Measurements from ENCODE around the gene NEU1.
"Not testable (repeated sequence)": the region's sequence is repeated elsewhere in the genome, so short reads cannot be mapped to it uniquely, and the experiment has no call there.

Gene NEU1

DNA sequence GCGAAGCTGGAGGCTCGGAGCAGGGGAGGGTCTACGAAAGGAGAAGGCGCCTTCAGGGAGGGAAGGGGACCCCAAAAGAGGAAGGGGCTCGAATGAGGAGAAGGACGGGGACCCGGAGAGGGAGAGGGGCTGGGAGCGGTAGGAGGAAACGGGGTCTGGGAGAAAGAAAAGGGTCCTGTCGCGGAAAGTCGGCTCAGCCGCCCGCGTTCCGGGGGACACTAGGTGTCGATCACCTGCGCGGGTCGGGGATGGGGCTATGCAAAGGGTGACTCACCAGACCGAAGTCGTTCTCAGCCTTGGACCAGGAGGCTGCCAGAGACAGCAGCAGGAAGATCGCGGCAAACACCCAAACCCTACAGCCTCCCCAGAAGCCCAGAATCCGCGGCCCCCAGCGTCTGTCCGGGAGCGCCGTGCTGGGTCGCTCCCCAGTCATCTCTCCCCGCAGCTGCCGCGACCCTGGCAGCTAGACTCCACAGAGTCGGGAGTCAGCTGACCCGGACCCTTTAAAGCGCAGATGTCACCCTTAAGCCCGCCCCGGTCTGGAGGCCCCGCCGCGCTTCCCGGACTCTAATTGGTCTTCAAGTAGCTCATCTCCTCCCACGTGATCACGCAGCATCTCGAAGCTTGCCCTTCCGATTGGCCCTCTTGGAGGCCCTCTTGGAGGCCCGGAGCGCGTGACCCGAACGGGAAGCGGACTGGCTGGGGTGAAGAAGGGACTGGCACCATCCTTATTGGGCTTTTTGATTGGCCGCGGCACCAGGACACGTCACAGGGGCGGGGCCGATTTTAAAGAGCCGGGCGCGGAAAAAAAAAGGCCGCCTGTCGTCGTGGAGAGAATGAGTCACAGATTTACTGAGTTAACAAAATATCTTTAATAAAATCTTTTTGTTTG lies at the start of gene NEU1:
NEU1 (minus strand) TSS at position 478 of the 892 bp plus-strand sequence; CDS start at position 433, 45 bp downstream.
- DNase-seq, result peak; percentile 96

DNA sequence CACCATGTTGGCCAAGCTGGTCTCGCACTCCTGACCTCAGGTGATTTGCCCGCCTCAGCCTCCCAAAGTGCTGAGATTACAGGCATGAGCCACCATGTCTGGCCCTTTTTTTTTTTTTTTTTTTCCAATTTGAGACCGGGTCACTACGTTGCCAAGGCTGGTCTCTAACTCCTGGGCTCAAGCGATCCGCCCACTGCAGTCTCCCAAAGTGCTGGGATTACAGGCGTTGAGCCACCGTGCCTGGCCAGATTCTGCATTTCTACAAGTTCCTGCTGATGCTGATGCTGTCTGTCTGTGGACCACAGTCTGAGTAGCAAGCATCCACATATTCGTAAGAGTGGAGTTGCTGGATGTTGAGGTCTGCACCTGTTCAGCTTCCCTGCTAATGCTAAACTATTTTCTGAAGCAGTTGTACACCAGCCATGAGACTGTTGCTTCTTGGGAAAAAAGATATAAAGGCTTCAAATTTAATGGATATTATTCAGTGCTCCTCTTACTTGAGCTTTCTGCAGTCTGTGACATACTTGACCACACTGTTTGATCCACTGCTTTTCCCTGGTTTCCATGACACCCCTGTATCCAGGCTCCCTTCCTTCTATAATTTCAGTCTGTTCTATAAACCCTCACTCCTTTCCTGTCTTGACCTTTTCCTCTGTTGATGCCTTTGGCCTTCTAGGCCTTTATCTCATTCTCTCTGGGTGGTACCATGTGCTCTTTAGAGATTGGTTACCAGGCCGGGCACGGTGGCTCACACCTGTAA lies 49.4 kb upstream of the NEU1 start:
- no peak for DNase-seq

DNA sequence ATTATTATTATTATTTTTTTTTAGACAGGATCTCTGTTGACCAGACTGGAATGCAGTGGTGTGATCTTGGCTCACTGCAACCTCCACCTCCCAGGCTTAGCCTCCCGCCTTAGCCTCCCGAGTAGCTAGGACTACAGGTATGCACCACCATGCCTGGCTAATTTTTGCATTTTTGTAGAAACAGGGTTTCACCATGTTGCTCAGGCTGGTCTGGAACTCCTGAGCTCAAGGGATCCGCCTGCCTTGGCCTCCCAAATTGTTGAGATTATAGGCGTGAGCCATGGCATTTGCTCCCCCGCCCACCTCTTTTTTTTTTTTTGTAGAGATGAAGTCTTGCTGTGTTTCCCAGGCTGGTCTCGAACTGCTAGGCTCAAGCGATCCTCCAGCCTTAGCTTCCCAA lies 46.7 kb upstream of the NEU1 start:
- not testable (repeated sequence) for DNase-seq

DNA sequence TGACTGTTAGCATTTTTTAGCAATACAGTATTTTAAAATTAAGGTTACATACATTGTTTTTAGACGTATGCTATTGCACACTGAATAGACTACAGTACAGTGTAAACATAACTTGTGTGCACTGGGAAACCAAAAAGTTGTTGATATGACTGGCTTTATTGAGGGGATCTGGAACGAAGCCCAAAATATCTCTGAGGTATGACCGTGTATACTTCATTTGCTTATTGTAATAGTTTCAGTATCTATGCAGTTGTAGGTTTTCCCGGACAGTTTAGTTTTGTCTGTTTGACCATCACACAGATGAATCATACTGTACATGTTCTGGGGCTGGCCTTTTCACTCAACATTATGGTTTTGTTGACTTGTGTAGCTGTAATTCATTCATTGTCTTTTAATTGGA lies 46.2 kb upstream of the NEU1 start:
- no peak for DNase-seq

- not testable (repeated sequence) for DNase-seq
These were observed 45.6 kb upstream of the NEU1 start for GRCh38 chr6:31908255-31908654.

- DNase-seq, result no peak
These were observed 44.7 kb upstream of the NEU1 start for GRCh38 chr6:31907158-31907813.

- not testable (repeated sequence) for DNase-seq
These were observed 44.1 kb upstream of the NEU1 start for GRCh38 chr6:31906727-31907126.

DNA sequence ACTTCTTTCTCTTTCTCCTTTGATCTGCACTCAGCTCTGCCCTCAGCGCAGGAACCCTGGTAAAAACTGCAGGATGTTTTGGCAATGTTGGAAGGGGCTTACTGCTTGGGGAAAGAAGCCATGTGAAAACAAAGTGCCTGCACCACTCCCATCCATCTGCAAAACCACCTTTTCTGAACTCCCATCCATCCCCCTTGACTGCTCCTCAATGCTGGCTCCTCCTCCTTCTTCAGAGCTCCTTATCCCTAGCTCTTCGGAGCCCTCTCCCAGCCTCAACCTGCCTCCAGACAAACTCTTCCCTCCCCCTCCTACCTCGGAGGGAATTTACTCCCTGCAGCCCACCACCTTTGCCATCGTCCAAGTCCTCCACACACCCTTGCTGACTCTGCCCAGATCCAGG lies 43.5 kb upstream of the NEU1 start:
- DNase-seq, result no peak

GRCh38 chr6:31905041-31905440 lies 42.4 kb upstream of the NEU1 start:
- DNase-seq, result no peak

- no peak for DNase-seq
These were observed 41.3 kb upstream of the NEU1 start for GRCh38 chr6:31903957-31904356.

GRCh38 chr6:31901953-31902643 lies 39.5 kb upstream of the NEU1 start, which contains the start of gene ZBTB12:
ZBTB12 (minus strand) TSS chr6:31902086; CDS start chr6:31901305, 781 bp downstream.
- peak; percentile 83 for DNase-seq

GRCh38 chr6:31901415-31901952 lies 38.9 kb upstream of the NEU1 start:
- peak; percentile 61 for DNase-seq

DNA sequence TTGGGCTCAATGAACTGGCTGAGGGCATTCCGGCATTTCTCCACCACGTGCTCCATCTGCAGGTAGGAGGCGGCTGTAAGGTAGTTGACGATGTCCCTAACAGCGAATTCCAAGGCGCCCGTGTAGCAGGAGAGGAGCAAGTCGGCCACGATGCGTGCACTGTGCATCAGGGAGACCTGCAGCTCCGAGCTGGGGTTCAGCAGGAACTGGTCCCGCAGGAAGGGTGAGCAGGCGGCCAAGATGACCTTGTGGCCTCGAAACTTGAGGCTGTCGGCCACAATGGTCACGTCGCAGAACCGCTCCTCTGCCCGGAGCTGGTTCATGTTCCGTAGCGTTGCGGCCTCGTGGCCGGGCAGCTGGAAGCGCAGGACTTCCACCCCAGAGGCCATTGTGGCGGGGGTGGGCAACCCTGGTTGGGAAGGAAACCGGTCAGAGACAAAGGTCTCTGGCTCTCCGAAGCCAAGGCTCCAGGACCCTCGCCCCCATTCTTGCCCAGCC lies 38.3 kb upstream of the NEU1 start:
- no peak for DNase-seq

DNA sequence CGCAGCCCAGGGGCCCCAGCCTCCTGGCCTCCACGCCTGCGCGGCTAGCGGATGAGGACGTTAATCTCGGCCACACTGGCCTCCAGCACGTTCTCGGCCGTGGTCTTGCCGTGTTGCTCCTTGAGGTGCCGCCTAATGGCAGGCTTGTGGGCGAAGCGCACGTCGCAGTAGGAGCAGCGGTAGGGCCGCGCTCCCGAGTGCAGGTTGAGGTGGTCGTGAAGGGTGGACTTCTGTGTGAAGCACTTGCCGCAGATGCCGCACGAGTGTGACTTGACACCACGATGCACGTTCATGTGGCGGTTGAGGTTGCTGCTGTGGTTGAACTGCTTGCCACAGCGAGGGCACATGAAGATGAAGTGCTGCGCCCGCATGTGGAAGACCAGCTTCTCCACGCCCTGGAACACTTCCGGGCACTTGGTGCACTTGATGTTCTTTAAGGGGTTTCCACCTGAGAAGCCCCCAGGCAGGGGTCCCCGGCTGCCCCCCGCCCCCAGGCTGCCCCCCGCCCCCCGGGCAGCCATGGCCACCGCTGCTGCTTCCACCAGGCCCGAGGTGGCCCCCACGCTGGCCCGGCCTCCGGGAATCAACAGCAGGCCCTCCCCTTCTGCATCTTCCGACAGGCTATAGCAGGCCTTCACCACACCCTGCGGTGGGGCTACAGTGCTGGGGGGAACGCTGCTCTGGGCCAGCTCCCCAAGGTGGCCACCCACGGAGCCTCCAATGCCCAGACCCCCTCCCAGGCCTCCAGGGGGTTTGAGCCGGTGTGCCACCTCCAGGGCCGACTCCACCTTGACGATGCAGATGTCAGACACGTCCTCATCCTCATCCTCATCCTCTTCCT lies 37.5 kb upstream of the NEU1 start:
- DNase-seq, result no peak

GRCh38 chr6:31899215-31899614 lies 36.6 kb upstream of the NEU1 start:
- DNase-seq, result no peak

DNA sequence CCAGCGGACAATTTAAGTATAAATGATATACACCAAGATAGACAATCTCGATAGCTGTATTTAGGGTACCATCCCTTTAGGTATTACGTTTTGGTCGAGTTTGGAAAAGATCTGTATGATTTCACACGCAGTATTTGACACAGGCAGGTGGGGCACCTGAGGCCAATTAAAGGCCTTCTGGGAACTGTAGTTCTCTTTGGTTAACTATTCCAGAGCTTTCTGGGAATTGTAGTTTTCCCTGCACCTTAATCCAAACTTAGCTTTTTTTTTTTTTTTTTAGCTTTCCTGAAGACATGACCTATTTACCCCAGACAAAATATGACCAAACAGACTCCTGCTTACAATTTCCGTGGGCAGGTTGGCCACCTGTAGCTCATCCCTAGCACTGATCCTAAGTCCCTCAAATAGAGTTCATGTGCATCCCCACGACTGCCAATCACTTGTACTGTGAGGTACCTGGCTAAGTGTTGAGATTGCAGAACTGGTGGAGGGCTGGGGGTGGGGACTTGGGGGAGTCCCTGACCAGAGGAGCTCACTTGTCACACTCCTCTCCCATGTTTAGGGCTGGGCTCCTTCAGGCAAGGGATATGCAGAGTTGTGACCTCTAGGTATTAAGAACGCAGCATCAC lies 35.9 kb upstream of the NEU1 start:
- DNase-seq, result no peak

DNA sequence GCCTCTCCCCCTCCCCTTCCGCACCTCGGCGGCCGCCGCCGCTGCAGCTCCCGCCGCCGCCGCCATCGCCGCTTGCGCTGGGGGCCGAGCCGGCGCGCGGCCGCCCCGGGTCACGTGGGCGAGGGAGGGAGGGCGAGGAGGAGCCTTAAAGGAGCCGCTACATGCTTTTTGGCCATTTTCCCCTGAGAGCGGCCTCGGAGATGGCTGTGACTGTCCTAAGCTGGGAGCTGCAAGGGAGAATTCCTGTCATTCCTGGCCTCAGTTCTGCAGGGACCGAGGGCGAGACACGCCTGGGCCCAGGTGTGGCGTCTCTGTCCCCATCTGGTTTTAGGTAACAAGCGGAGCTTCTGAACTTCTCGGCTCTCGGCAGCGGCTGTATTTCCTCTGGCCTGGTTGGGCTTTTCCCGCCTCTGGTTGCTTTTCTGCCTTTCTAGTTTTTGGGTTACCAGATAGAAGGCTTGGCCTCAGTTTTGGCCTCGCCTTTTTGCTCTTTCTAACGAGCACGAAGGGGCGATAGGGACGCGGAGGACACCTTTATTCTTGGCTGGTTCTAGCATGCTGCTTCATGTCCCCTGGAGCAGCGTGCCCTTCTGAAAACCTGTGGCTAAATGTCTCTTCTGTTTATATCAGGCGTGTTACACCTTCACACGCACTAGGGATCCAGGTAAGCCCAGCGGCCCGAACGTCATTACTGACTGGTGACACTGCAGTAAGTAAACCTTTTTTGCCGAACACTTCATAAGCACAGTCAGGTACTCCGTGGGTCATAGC lies 35.2 kb upstream of the NEU1 start, which contains the start of gene EHMT2:
EHMT2 (minus strand) TSS at position 87 of the 771 bp plus-strand sequence; CDS start at position 66, 21 bp downstream.
- peak; percentile 89 for DNase-seq

DNA sequence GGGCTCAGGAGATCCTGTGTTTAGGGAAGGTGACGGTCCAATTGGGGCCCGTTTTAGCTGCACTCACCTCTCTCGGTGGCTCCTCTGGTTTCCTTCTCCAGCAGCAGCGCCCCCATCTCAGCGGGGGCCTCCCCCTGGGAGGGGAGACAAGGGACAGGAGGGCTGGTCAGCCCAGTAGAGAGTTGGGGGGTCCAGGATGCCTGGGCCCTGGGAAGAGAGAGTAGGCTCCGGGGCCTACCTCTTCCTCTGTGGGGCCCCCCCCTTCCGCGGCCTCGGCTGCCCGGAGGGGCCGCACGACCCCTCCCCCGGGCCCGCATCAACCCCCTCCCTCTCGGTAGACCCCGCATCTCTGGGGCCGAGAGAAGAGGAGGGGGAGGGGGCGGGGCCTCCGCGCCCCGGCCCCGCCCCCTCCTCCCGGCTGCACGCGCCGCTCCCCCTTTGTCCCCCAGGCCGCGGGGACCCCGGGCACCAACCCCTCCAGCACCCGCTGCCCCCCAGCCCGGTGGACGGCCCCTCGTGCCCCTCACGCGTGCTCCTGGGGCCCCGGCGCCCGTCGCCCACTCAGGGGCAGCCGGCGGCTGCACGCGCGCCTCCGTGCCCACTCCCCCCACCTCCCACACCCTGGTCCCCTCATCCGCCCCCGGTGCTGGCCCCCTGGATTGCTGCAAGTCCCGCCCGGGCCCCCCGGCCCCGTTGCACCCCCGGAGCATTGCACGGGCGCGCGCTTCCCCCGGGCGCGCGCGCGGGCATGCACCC lies 34.4 kb upstream of the NEU1 start:
- DNase-seq, result no peak

DNA sequence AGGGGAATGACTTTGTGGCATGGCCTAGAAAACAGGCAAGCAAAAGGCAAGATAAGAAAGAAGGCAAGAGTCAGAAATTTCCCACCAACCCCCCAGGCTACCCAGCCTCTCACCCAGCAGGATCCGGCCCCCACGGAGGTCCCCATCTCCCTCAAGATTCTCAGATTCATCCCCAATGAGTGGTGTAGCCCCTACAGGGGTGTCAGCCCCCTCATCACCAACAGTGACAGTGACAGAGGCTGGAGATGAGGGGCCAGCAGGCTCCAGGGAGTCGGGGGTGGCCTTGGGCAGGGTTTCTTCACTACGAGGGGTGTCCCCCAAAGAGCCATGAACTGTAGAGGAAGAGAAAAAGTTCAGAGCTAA lies 33.9 kb upstream of the NEU1 start:
- no peak for DNase-seq

Measured in activated CD4-positive, CD25-positive, alpha-beta regulatory T cell treated with anti-CD3 and anti-CD28 coated beads, Interleukin-2, amount 50 U/mL, for 72 hours (primary cell).